ENCODE data around the gene LMOD1.

DNA sequence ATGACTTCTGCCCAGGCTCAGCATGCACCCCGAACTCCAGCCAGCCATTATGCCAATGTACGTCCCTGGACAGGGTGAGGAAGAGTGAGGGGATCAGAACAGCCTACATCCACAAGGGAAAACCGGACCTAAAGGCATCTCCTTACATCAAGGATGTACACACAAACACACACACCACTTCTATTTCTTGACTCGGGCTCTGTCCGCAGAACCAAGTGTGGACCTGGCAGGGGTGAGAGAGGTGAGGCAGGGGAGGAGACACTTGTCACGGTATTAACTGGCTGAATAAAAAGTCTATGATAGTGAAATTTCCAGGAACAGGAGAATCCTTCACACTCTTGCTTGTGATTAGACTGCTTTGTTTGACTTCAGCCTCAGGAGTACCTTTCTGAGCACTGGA lies 2.3 kb downstream of the LMOD1 start:
- TF ChIP-seq CTCF (IDR thresholded peaks at IDR 0.05) (no peak), PBX3 (IDR thresholded peaks at IDR 0.05) (no peak), TEAD4 (IDR thresholded peaks at IDR 0.05; ENCODE audit: borderline replicate concordance, insufficient read depth) (no peak), TAF1 (IDR thresholded peaks at IDR 0.05; ENCODE audit: borderline replicate concordance, low read depth, low read length) (no peak)
